Bronchial epithelial cell (primary cell): Measurements from ENCODE around the gene ALDH1A2. TPM values are rescaled to one million over a fixed set of nuclear protein-coding genes. Genes with fewer than 3 reads are reported as not detected.

Source experiments
- DNase-seq: peaks from one replicate; pipeline ENCODE4 v3.0.0-alpha.2; 2010; ENCODE audit warnings: low read depth
- FAIRE-seq: peaks from 2 replicates; lab custom pipeline; 2011; peaks lifted over from hg19 to GRCh38; lab: Jason Lieb, UNC
- H3K27me3 ChIP-seq: 2 replicates; pipeline ENCODE4 v1.5.1; 2011; ENCODE audit warnings: low read length; ENCODE audit not compliant: control insufficient read depth, insufficient read depth
- H3K36me3 ChIP-seq: 2 replicates; pipeline ENCODE4 v1.5.1; 2011; ENCODE audit warnings: low read length; ENCODE audit not compliant: control insufficient read depth, insufficient read depth
- H3K4me3 ChIP-seq: 2 replicates; pipeline ENCODE4 v1.5.1; 2011; ENCODE audit warnings: mild to moderate bottlenecking, low read depth, low read length, control low read depth
- CTCF ChIP-seq: IDR thresholded peaks from 2 replicates; pipeline ENCODE4 v1.5.1; 2011; ENCODE audit warnings: mild to moderate bottlenecking, moderate library complexity, low read length, control low read depth, inconsistent platforms; ENCODE audit not compliant: insufficient read depth, severe bottlenecking
- total RNA-seq: library from RNA; depleted of rRNA; stranded (reverse); fragments of >200 nt; gene quantifications from 2 replicates; pipeline ENCODE4 v1.2.1, GENCODE V29; 2014

ALDH1A2 gene
- total RNA-seq, 1 donor from 2014 or later = 0.79 TPM

GRCh38 chr15:58078591-58078990 is 13.1 kb upstream of the ALDH1A2 start:
- no peak overlapping the region for H3K4me3 ChIP-seq
- TF ChIP-seq CTCF = no peak
- FAIRE-seq = no peak

GRCh38 chr15:58077427-58077826 is 11.9 kb upstream of the ALDH1A2 start:
- H3K36me3 ChIP-seq = no peaks in the 10 kb centered on the region
- no peak overlapping the region for H3K4me3 ChIP-seq
- peak; percentile 63 for TF ChIP-seq CTCF
- H3K27me3 ChIP-seq = no peaks in the 10 kb centered on the region
- peak; percentile 98 for FAIRE-seq
- peak; percentile 52 for DNase-seq

More at GRCh38 chr15:58078591-58078990, 13.1 kb upstream of the ALDH1A2 start:
- no peak for DNase-seq
- H3K27me3 ChIP-seq = no peaks in the 10 kb centered on the region
- no peaks in the 10 kb centered on the region for H3K36me3 ChIP-seq

GRCh38 chr15:58074452-58074851 is 8.9 kb upstream of the ALDH1A2 start:
- no peak for TF ChIP-seq CTCF
- Histone ChIP-seq H3K36me3 (no peaks in the 10 kb centered on the region), H3K4me3 (no peak overlapping the region), H3K27me3 (no peaks in the 10 kb centered on the region)
- no peak for FAIRE-seq
- DNase-seq = no peak

GRCh38 chr15:58070801-58071418 is 5.4 kb upstream of the ALDH1A2 start:
- H3K27me3 ChIP-seq = peaks cover 2% of the 10 kb centered on the region
- no peaks in the 10 kb centered on the region for H3K36me3 ChIP-seq
- no peak overlapping the region for H3K4me3 ChIP-seq
- peak; percentile 80 for TF ChIP-seq CTCF
- DNase-seq (peak; percentile 44), FAIRE-seq (no peak)

GRCh38 chr15:58069008-58069407 is 3.5 kb upstream of the ALDH1A2 start:
- no peak for FAIRE-seq
- DNase-seq = no peak
- Histone ChIP-seq H3K36me3 (no peaks in the 10 kb centered on the region), H3K4me3 (no peak overlapping the region), H3K27me3 (peaks cover 16% of the 10 kb centered on the region)
- no peak for TF ChIP-seq CTCF
